ENCODE measurements around the gene GPR143.

GPR143 gene

DNA sequence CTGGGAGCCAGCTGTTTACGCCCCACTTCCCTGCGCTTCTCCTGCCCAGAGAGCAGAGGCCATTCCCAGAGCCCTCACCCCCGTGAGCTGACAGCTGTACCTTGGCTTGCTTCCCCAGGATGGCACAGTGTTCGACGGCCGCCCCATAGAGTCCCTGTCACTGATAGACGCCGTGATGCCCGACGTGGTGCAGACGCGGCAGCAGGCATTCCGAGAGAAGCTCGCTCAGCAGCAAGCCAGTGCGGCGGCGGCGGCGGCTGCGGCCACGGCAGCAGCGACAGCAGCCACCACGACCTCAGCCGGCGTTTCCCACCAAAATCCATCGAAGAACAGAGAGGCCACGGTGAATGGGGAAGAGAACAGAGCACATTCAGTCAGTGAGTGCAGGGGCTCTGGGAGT lies 77.7 kb downstream of the GPR143 start:
- H3K9me3 ChIP-seq (ENCODE audit: control insufficient read depth, low read length) = no peaks in the 10 kb centered on the region
- no peaks in the 10 kb centered on the region for H3K27me3 ChIP-seq (ENCODE audit: control insufficient read depth, insufficient read depth, low read length)
- no peak overlapping the region for H2AFZ ChIP-seq
- H3K9ac ChIP-seq = no peak overlapping the region
- H3K4me1 ChIP-seq = no peaks in the 10 kb centered on the region
- H3K27ac ChIP-seq = no peak overlapping the region
- no peaks in the 10 kb centered on the region for H3K79me2 ChIP-seq
- no peak overlapping the region for H3K4me2 ChIP-seq (ENCODE audit: low read length)
- no peaks in the 10 kb centered on the region for H3K36me3 ChIP-seq (ENCODE audit: control insufficient read depth, insufficient read depth, low read length)
- TF ChIP-seq, protein P1, sequence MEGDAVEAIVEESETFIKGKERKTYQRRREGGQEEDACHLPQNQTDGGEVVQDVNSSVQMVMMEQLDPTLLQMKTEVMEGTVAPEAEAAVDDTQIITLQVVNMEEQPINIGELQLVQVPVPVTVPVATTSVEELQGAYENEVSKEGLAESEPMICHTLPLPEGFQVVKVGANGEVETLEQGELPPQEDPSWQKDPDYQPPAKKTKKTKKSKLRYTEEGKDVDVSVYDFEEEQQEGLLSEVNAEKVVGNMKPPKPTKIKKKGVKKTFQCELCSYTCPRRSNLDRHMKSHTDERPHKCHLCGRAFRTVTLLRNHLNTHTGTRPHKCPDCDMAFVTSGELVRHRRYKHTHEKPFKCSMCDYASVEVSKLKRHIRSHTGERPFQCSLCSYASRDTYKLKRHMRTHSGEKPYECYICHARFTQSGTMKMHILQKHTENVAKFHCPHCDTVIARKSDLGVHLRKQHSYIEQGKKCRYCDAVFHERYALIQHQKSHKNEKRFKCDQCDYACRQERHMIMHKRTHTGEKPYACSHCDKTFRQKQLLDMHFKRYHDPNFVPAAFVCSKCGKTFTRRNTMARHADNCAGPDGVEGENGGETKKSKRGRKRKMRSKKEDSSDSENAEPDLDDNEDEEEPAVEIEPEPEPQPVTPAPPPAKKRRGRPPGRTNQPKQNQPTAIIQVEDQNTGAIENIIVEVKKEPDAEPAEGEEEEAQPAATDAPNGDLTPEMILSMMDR (IDR thresholded peaks at IDR 0.05) = no peak
- no peak overlapping the region for H3K4me3 ChIP-seq (ENCODE audit: low read depth, low read length)

DNA sequence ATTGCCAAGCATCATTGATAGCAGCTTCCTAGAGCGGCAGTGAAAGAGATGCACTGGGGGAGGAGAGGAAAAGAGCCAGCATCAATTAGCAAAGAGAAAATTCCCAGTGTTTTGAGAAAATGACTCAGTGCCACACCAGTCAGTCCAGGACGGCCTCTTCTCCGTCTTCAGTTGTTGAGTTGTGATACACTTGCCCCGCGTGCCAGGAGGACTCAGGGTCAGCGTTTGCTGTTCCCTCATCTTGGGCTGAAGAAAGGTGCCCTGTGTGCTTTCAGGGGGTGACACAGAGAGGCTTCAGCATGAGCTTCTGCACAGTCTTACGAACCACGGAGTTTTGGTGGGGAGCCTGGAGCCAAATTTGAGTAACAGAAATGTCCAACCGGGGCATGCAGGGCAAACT lies 82.3 kb downstream of the GPR143 start:
- no peak overlapping the region for H3K4me2 ChIP-seq (ENCODE audit: low read length)
- no peak overlapping the region for H2AFZ ChIP-seq
- H3K4me3 ChIP-seq (ENCODE audit: low read depth, low read length) = no peak overlapping the region
- H3K36me3 ChIP-seq (ENCODE audit: control insufficient read depth, insufficient read depth, low read length) = no peaks in the 10 kb centered on the region
- TF ChIP-seq, protein P1 (IDR thresholded peaks at IDR 0.05) = no peak
- no peak overlapping the region for H3K9ac ChIP-seq
- no peaks in the 10 kb centered on the region for H3K9me3 ChIP-seq (ENCODE audit: control insufficient read depth, low read length)
- no peaks in the 10 kb centered on the region for H3K79me2 ChIP-seq
- H3K27ac ChIP-seq = no peak overlapping the region
- no peaks in the 10 kb centered on the region for H3K4me1 ChIP-seq
- no peaks in the 10 kb centered on the region for H3K27me3 ChIP-seq (ENCODE audit: control insufficient read depth, insufficient read depth, low read length)

DNA sequence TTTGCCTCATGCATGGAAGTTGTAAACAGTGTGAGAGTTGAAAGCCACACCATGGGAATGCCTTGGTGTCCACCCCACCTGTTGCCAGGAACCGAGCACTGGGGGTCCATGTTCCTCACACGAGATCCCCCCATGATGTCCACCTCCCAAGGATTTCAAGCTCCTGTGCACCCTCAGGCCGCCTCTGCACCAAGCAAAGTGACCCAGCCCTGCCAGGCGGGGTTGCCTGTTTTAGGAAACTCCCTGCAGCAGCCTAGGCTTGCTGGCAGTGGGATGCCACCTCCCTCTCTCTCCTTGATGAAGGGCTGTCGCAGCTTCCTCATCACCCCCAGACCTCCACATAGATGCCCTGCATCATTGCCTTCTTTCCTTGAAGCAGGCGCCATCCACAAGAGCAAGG lies 82.8 kb downstream of the GPR143 start:
- H3K27me3 ChIP-seq (ENCODE audit: control insufficient read depth, insufficient read depth, low read length) = no peaks in the 10 kb centered on the region
- no peak overlapping the region for H3K4me3 ChIP-seq (ENCODE audit: low read depth, low read length)
- no peak overlapping the region for H3K4me2 ChIP-seq (ENCODE audit: low read length)
- no peak overlapping the region for H3K9ac ChIP-seq
- H3K79me2 ChIP-seq = no peaks in the 10 kb centered on the region
- H2AFZ ChIP-seq = no peak overlapping the region
- H3K36me3 ChIP-seq (ENCODE audit: control insufficient read depth, insufficient read depth, low read length) = no peaks in the 10 kb centered on the region
- no peak overlapping the region for H3K27ac ChIP-seq
- TF ChIP-seq, protein P1 (IDR thresholded peaks at IDR 0.05) = no peak
- H3K9me3 ChIP-seq (ENCODE audit: control insufficient read depth, low read length) = no peaks in the 10 kb centered on the region
- no peaks in the 10 kb centered on the region for H3K4me1 ChIP-seq

DNA sequence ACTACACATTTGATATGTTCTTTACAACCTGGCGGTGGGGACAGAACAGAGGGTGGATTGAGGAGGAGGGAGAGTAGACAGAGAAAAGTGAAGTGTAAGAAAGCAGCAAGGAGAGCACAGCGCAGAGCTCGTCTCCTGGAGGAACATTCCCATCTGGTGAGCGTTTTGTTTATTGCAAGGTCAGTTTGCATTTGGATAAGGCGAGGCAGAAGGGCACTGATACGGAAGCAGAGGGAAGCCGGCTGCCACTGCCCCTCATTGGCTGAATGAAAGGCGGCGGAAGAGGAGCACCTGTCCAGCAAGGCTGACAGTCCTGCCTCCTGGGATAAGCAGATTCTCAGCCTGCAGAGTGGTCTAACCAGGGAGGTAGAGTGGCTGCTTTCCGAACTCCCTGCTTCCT lies 83.2 kb downstream of the GPR143 start:
- no peaks in the 10 kb centered on the region for H3K9me3 ChIP-seq (ENCODE audit: control insufficient read depth, low read length)
- no peak overlapping the region for H3K4me3 ChIP-seq (ENCODE audit: low read depth, low read length)
- no peaks in the 10 kb centered on the region for H3K4me1 ChIP-seq
- H2AFZ ChIP-seq = no peak overlapping the region
- TF ChIP-seq, protein P1 (IDR thresholded peaks at IDR 0.05) = no peak
- H3K36me3 ChIP-seq (ENCODE audit: control insufficient read depth, insufficient read depth, low read length) = no peaks in the 10 kb centered on the region
- H3K27ac ChIP-seq = no peak overlapping the region
- no peaks in the 10 kb centered on the region for H3K79me2 ChIP-seq
- H3K4me2 ChIP-seq (ENCODE audit: low read length) = no peak overlapping the region
- no peaks in the 10 kb centered on the region for H3K27me3 ChIP-seq (ENCODE audit: control insufficient read depth, insufficient read depth, low read length)
- H3K9ac ChIP-seq = no peak overlapping the region

DNA sequence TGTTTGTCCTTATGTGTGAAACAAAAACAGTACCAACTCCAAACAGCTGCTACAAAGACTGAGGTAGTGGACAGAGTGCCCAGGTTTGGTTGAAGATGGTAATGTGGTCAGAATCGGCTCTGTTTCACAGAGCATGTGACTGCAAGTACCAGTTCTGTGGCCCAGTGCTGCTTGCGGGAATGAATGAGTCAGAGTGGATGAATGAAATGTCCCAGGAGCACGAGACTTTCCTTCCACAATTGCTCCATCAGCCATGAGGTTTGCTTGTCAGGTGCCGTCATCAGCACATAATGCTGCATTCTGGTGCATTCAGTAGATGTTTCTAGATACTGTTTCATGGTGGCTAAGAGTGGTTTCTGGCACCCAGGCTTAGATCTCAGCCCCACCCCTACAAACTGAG lies 84.2 kb downstream of the GPR143 start:
- H3K27me3 ChIP-seq (ENCODE audit: control insufficient read depth, insufficient read depth, low read length) = no peaks in the 10 kb centered on the region
- H3K27ac ChIP-seq = no peak overlapping the region
- no peak overlapping the region for H3K9ac ChIP-seq
- H3K4me1 ChIP-seq = no peaks in the 10 kb centered on the region
- H2AFZ ChIP-seq = no peak overlapping the region
- TF ChIP-seq, protein P1 (IDR thresholded peaks at IDR 0.05) = no peak
- no peak overlapping the region for H3K4me2 ChIP-seq (ENCODE audit: low read length)
- no peak overlapping the region for H3K4me3 ChIP-seq (ENCODE audit: low read depth, low read length)
- no peaks in the 10 kb centered on the region for H3K9me3 ChIP-seq (ENCODE audit: control insufficient read depth, low read length)
- H3K79me2 ChIP-seq = no peaks in the 10 kb centered on the region
- H3K36me3 ChIP-seq (ENCODE audit: control insufficient read depth, insufficient read depth, low read length) = no peaks in the 10 kb centered on the region
